K562 (cell line): ENCODE measurements around the gene GNB2. TPM values are rescaled to one million over a fixed set of nuclear protein-coding genes. Genes with fewer than 3 reads are reported as not detected.

Experiments used
- BRD9 ChIP-seq: fragments of 450-650 bp; IDR thresholded peaks from 2 replicates; pipeline ENCODE4 v1.6.1; 2018; ENCODE audit warnings: low read depth; ENCODE audit not compliant: partially characterized antibody
- BRF1 ChIP-seq: IDR thresholded peaks from 3 replicates; pipeline ENCODE4 v1.6.1; 2011; ENCODE audit warnings: borderline replicate concordance, mild to moderate bottlenecking; ENCODE audit not compliant: insufficient read length; ENCODE audit errors: extremely low read depth
- CREB3L1 ChIP-seq: fragments of 450-650 bp; IDR thresholded peaks from 2 replicates; pipeline ENCODE4 v1.6.1; 2014; ENCODE audit warnings: low read depth, mild to moderate bottlenecking, moderate library complexity, borderline replicate concordance
- DPF2 ChIP-seq: fragments of 450-650 bp; IDR thresholded peaks from 2 replicates; pipeline ENCODE4 v1.6.1; 2016
- E2F5 ChIP-seq: sonication (generic); formaldehyde crosslinking; IDR thresholded peaks from 2 replicates; pipeline ENCODE4 v1.8.0; 2022; ENCODE audit warnings: mild to moderate bottlenecking, missing genetic modification reagents
- ETV5 ChIP-seq: sonication (generic); formaldehyde crosslinking; IDR thresholded peaks from 2 replicates; pipeline ENCODE4 v1.4.0; 2020; ENCODE audit warnings: low read depth, mild to moderate bottlenecking, missing genetic modification reagents
- HIVEP1 ChIP-seq: fragments of 250-450 bp; sonication (Bioruptor Pico); IDR thresholded peaks from 2 replicates; pipeline ENCODE4 v1.4.0; 2020; ENCODE audit warnings: mild to moderate bottlenecking
- JUN ChIP-seq, 2 experiments: sonication (generic) in 1 of 2; formaldehyde crosslinking in 1 of 2; IDR thresholded peaks; 2 replicates each; pipeline versions ENCODE4 v1.6.1 to v1.8.0; 2012 to 2022; ENCODE audit warnings: borderline replicate concordance in 2 of 2, mild to moderate bottlenecking in 2 of 2, improper control_type of control experiment in 1 of 2, low read depth in 1 of 2, low read length in 1 of 2, missing genetic modification reagents in 1 of 2
- KDM2B ChIP-seq: fragments of 250-450 bp; sonication (Bioruptor Pico); IDR thresholded peaks from 2 replicates; pipeline ENCODE4 v1.8.0; 2021; ENCODE audit warnings: mild to moderate bottlenecking, moderate library complexity
- KLF10 ChIP-seq: fragments of 250-450 bp; sonication (Bioruptor Pico); IDR thresholded peaks from 2 replicates; pipeline ENCODE4 v1.6.1; 2021; ENCODE audit warnings: matching md5 sums
- L3MBTL2 ChIP-seq: fragments of 450-650 bp; IDR thresholded peaks from 2 replicates; pipeline ENCODE4 v1.6.1; 2016; ENCODE audit warnings: mild to moderate bottlenecking, moderate library complexity
- MAFG ChIP-seq: fragments of 450-650 bp; conservative IDR thresholded peaks from 2 replicates; pipeline ENCODE4 v1.6.1; 2016; ENCODE audit warnings: missing genetic modification characterization, missing compliant biosample characterization
- MED1 ChIP-seq: sonication (generic); formaldehyde crosslinking; IDR thresholded peaks from 2 replicates; pipeline ENCODE4 v1.8.1; 2023; ENCODE audit warnings: missing genetic modification reagents, borderline replicate concordance
- MNT ChIP-seq, 2 experiments: fragments of 450-650 bp; conservative IDR thresholded peaks; 2 replicates each; pipeline ENCODE4 v1.6.1; 2017; ENCODE audit warnings: mild to moderate bottlenecking in 2 of 2, moderate library complexity in 2 of 2
- NCOA6 ChIP-seq: fragments of 450-650 bp; IDR thresholded peaks from 2 replicates; pipeline ENCODE4 v1.6.1; 2017; ENCODE audit warnings: mild to moderate bottlenecking
- NFE2L1 ChIP-seq: fragments of 450-650 bp; IDR thresholded peaks from 2 replicates; pipeline ENCODE4 v1.6.1; 2016; ENCODE audit warnings: missing genetic modification characterization, low read depth, mild to moderate bottlenecking, missing compliant biosample characterization, moderate library complexity, borderline replicate concordance
- PTTG1 ChIP-seq: fragments of 450-650 bp; IDR thresholded peaks from 2 replicates; pipeline ENCODE4 v1.6.1; 2016; ENCODE audit warnings: low read depth, mild to moderate bottlenecking, missing genetic modification characterization, missing compliant biosample characterization
- ZNF253 ChIP-seq: fragments of 250-450 bp; sonication (Bioruptor Pico); conservative IDR thresholded peaks from 2 replicates; pipeline ENCODE4 v1.6.1; 2021; ENCODE audit warnings: mild to moderate bottlenecking
- ZNF384 ChIP-seq: IDR thresholded peaks from 2 replicates; pipeline ENCODE4 v1.6.1; 2012; ENCODE audit warnings: low read depth, low read length, improper control_type of control experiment
- polyA plus RNA-seq, 8 experiments: library from polyadenylated mRNA; depleted of rRNA in 4 of 8; stranded (reverse) in 5 of 8; unstranded in 3 of 8; fragments of >200 nt; fragmentation: Nextera tagmentation in 2 of 8; fragmentation: Illumina TruSeq in 1 of 8; extraction: Ambion mirVana in 2 of 8; extraction: Trizol in 1 of 8; gene quantifications; 2 replicates each; pipeline versions ENCODE4 v1.2.1 to v1.2.3, GENCODE V29; 2011 to 2014; ENCODE audit warnings: inconsistent platforms in 1 of 8, missing spikeins in 1 of 8
- total RNA-seq, 7 experiments: library from RNA; depleted of rRNA in 6 of 7; stranded (reverse); fragments of >200 nt in 6 of 7; fragmentation: Illumina TruSeq in 2 of 7; extraction: Trizol in 2 of 7; gene quantifications; 2 replicates each; pipeline versions ENCODE4 v1.2.1 to v1.2.3, GENCODE V29; 2011 to 2021; ENCODE audit warnings: low replicate concordance in 1 of 7
- TF ChIP-seq, protein P1 (sequence below): fragments of 450-650 bp; IDR thresholded peaks from 2 replicates; pipeline ENCODE4 v1.6.1; 2018; ENCODE audit not compliant: partially characterized antibody

Gene GNB2
- total and polyA plus RNA-seq, 9 of the 15 experiments (the other 6 are each of a cell fraction or from before 2014, with no cell fraction given): 0.65 to 320 (median 104) TPM

GRCh38 chr7:100691676-100692577, 18.4 kb downstream of the GNB2 start (continued):
- TF ChIP-seq CREB3L1 (no peak), MED1 (CRISPR knock-in tag) (no peak), L3MBTL2 (peak; percentile 17; the same call in 1 of the 2 replicates), HIVEP1 (no peak), ZNF384 (no peak), E2F5 (CRISPR knock-in tag) (no peak), BRF1 (no peak), PTTG1 (tag) (no peak), MAFG (tag) (no peak), DPF2 (no peak), BRD9 (no peak), KDM2B (CRISPR knock-in tag) (no peak), ETV5 (CRISPR knock-in tag) (no peak), ZNF253 (CRISPR knock-in tag) (no peak), JUN (IDR thresholded peaks at IDR 0.05; ENCODE audit: borderline replicate concordance, low read depth, low read length) (no peak), JUN (CRISPR knock-in tag; IDR thresholded peaks at IDR 0.05; ENCODE audit: borderline replicate concordance) (0 out of 2 replicates have a peak, but pooled peaks have one; percentile 44), MNT (conservative IDR thresholded peaks at IDR 0.05) (peak in 1 of 2 experiments; percentile 59; a peak in 1 of 4 replicates), KLF10 (CRISPR knock-in tag) (no peak), NCOA6 (no peak), NFE2L1 (tag) (no peak)
- TF ChIP-seq, protein P1, sequence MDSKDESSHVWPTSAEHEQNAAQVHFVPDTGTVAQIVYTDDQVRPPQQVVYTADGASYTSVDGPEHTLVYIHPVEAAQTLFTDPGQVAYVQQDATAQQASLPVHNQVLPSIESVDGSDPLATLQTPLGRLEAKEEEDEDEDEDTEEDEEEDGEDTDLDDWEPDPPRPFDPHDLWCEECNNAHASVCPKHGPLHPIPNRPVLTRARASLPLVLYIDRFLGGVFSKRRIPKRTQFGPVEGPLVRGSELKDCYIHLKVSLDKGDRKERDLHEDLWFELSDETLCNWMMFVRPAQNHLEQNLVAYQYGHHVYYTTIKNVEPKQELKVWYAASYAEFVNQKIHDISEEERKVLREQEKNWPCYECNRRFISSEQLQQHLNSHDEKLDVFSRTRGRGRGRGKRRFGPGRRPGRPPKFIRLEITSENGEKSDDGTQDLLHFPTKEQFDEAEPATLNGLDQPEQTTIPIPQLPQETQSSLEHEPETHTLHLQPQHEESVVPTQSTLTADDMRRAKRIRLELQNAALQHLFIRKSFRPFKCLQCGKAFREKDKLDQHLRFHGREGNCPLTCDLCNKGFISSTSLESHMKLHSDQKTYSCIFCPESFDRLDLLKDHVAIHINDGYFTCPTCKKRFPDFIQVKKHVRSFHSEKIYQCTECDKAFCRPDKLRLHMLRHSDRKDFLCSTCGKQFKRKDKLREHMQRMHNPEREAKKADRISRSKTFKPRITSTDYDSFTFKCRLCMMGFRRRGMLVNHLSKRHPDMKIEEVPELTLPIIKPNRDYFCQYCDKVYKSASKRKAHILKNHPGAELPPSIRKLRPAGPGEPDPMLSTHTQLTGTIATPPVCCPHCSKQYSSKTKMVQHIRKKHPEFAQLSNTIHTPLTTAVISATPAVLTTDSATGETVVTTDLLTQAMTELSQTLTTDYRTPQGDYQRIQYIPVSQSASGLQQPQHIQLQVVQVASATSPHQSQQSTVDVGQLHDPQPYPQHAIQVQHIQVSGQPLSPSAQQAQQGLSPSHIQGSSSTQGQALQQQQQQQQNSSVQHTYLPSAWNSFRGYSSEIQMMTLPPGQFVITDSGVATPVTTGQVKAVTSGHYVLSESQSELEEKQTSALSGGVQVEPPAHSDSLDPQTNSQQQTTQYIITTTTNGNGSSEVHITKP: peak; percentile 11
